Measurements from ENCODE around the gene SLC30A5.

SLC30A5 gene

DNA sequence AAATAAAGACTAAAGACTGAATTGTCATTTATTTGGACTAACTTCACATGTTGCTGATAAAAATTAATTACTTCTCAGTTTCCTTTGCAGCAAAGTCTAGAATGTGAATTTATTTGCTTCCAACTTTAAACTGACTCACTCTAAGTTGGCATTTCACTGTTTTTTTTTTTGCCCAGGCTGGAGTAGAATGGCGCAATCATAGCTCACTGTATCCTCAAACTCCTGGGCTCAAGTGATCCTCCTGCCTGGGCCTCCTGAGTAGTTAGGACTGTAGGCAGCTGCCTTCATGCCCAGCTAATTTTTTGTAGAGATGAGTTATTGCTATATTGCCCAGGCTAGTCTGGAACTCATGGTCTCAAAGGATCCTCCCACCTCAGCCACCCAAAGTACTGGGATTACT, 76.7 kb downstream of the SLC30A5 start:
- DNase-seq = no peak

DNA sequence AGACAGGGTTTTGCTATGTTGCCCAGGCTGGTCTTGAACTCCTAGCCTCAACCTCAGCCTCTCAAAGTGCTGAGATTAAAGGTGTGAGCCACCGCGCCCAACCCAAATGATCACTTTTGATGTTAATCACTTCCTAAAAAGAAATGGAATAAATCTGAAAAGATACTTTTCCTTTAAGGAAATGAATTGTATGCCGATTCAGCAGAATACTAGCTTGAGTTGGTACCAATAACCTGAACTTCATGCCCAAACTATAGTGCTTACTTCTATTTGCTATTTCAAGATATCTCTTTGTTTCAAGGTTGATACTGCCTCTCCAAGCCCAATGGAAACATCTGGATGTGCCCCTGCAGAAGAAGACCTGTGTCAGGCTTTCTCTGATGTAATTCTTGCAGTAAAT, 77.2 kb downstream of the SLC30A5 start:
- DNase-seq = no peak

Data from NCI-H1105 treated with DMSO at 0.1 percent for 48 hours (cell line).